Measurements from ENCODE around the gene MYL12A.

DNA sequence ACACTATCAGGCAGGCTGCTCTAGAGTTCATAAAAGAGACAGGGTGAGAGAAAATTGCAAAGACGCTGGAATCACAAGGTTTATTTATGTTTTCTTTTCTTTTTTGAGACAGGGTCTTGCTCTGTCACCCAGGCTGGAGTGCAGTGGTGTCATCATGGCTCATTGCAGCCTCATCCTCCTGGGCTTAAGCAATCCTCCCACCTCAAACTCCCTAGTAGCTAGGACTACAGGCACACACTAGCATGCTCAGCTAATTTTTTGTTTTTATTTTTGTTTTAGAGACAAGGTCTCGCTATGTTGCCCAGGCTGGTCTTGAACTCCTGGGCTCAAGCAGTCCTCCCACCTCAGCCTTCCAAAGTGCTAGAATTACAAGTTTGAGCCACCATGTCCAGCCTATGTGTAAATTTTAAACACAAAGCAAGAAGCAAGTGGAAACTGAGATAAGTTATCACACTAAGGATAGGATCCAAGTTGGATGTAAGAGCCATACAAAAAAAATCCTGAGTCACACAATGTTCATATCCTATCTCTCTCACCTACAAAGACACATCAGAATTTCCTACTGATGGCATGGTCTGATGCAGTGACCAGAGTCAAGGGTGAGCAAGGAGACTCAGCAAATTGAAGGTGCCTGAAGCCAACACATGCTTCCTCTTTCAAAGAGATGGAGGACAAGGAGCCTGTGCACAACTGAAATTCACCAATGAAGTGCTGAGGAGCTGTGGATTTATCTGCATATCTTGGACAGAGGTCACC is 45.8 kb downstream of the MYL12A start:
- TF ChIP-seq EZH2 (IDR thresholded peaks at IDR 0.05; ENCODE audit: insufficient read depth, poor library complexity, severe bottlenecking) (no peak), EZH2phosphoT487 (IDR thresholded peaks at IDR 0.05; ENCODE audit: insufficient read depth, low read depth) (no peak)

Measured in GM23248 (cell line).